GM13976 (cell line): ENCODE results near the gene ALK.

Experiments
- DNase-seq: peaks from one replicate; pipeline ENCODE4 v3.0.0; 2012; ENCODE audit warnings: low spot score
- CTCF ChIP-seq: IDR thresholded peaks from 2 replicates; pipeline ENCODE4 v1.5.1; 2012; ENCODE audit warnings: borderline replicate concordance, mild to moderate bottlenecking; ENCODE audit not compliant: insufficient read depth; ENCODE audit errors: extremely low read depth, missing control alignments, control extremely low read depth
- in situ Hi-C: fragments of 300-500 bp; cut with MboI; formaldehyde crosslinking; loops from one replicate; pipeline ENCODE4 v1.12.0; 2022; ENCODE audit warnings: low sequenced_read_pairs, mixed read lengths, inconsistent platforms; ENCODE audit not compliant: unreplicated experiment

ALK gene

GRCh38 chr2:29295845-29296244 lies 625.5 kb downstream of the ALK start:
- TF ChIP-seq CTCF: no peak
- DNase-seq: no peak
- in situ Hi-C loops: no loop called here

- TF ChIP-seq CTCF: no peak
- in situ Hi-C loops: no loop called here
- DNase-seq: peak; percentile 32
Observed at GRCh38 chr2:29293830-29294438, 627.5 kb downstream of the ALK start.

GRCh38 chr2:29290293-29291047 lies 630.9 kb downstream of the ALK start:
- no peak for TF ChIP-seq CTCF
- in situ Hi-C loops: no loop called here

GRCh38 chr2:29284671-29285070 lies 636.7 kb downstream of the ALK start:
- no peak for TF ChIP-seq CTCF
- in situ Hi-C loops: no loop called here
- DNase-seq: no peak

More at GRCh38 chr2:29290293-29291047, 630.9 kb downstream of the ALK start:
- DNase-seq: no peak

- no peak for DNase-seq
- in situ Hi-C loops: no loop called here
- TF ChIP-seq CTCF: no peak
Observed at GRCh38 chr2:29281916-29282247, 639.5 kb downstream of the ALK start.

- DNase-seq: no peak
- no peak for TF ChIP-seq CTCF
- in situ Hi-C loops: no loop called here
Observed at GRCh38 chr2:29281086-29281915, 640.1 kb downstream of the ALK start.
